ENCODE data around the gene CBX4. TPM values are rescaled to one million over a fixed set of nuclear protein-coding genes. Genes with fewer than 3 reads are reported as not detected.

CBX4 gene
- total and polyA plus RNA-seq, 2 of the 13 experiments (the other 11 are each of a cell fraction or from before 2014, with no cell fraction given) = 25.8 to 50.8 TPM

GRCh38 chr17:79839356-79840268, at the start of gene CBX4 (continued):
- TF ChIP-seq NFAT5 (CRISPR knock-in tag; IDR thresholded peaks at IDR 0.05) = no peak
- peak; percentile 70; the same call in 1 of the 2 replicates for TF ChIP-seq HNF1B (CRISPR knock-in tag; IDR thresholded peaks at IDR 0.05)
- TF ChIP-seq ZBTB21 (CRISPR knock-in tag; IDR thresholded peaks at IDR 0.05) = 0 out of 2 replicates have a peak, but pooled peaks have one; percentile 10
- peak; percentile 74 for TF ChIP-seq SALL2 (CRISPR knock-in tag; IDR thresholded peaks at IDR 0.05)
- no peak for TF ChIP-seq ZNF781 (CRISPR knock-in tag; IDR thresholded peaks at IDR 0.05; ENCODE audit: borderline replicate concordance, not compliant biosample characterization)
- 0 out of 2 replicates have a peak, but pooled peaks have one; percentile 26 for TF ChIP-seq CAMTA2 (CRISPR knock-in tag; IDR thresholded peaks at IDR 0.05; ENCODE audit: borderline replicate concordance)
- peak; percentile 61 for TF ChIP-seq BHLHE40 (IDR thresholded peaks at IDR 0.05; ENCODE audit: low read length)
- peak; percentile 85 for TF ChIP-seq ETV5 (CRISPR knock-in tag; IDR thresholded peaks at IDR 0.05; ENCODE audit: borderline replicate concordance)
- TF ChIP-seq, protein P1, sequence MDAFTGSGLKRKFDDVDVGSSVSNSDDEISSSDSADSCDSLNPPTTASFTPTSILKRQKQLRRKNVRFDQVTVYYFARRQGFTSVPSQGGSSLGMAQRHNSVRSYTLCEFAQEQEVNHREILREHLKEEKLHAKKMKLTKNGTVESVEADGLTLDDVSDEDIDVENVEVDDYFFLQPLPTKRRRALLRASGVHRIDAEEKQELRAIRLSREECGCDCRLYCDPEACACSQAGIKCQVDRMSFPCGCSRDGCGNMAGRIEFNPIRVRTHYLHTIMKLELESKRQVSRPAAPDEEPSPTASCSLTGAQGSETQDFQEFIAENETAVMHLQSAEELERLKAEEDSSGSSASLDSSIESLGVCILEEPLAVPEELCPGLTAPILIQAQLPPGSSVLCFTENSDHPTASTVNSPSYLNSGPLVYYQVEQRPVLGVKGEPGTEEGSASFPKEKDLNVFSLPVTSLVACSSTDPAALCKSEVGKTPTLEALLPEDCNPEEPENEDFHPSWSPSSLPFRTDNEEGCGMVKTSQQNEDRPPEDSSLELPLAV (CRISPR knock-in tag; conservative IDR thresholded peaks at IDR 0.05; ENCODE audit: low read depth) = no peak
- TF ChIP-seq SP4 (CRISPR knock-in tag; IDR thresholded peaks at IDR 0.05) = peak; percentile 63
- peak; percentile 56 for TF ChIP-seq ZFY (CRISPR knock-in tag; IDR thresholded peaks at IDR 0.05)
- no peak for TF ChIP-seq ZNF101 (CRISPR knock-in tag; IDR thresholded peaks at IDR 0.05; ENCODE audit: borderline replicate concordance, low read depth)
- TF ChIP-seq ZSCAN21 (CRISPR knock-in tag; IDR thresholded peaks at IDR 0.05; ENCODE audit: borderline replicate concordance) = peak; percentile 72; the same call in 1 of the 2 replicates
- TF ChIP-seq NONO (IDR thresholded peaks at IDR 0.05) = no peak
- TF ChIP-seq NONO (CRISPR knock-in tag; conservative IDR thresholded peaks at IDR 0.05) = peak; percentile 75
- peak; percentile 42; the same call in 1 of the 2 replicates for TF ChIP-seq GATAD1 (CRISPR knock-in tag; IDR thresholded peaks at IDR 0.05)
- TF ChIP-seq ZSCAN20 (CRISPR knock-in tag; IDR thresholded peaks at IDR 0.05; ENCODE audit: borderline replicate concordance) = 0 out of 2 replicates have a peak, but pooled peaks have one; percentile 2
- TF ChIP-seq ZNF766 (CRISPR knock-in tag; IDR thresholded peaks at IDR 0.05; ENCODE audit: borderline replicate concordance) = no peak
- TF ChIP-seq, protein P2, sequence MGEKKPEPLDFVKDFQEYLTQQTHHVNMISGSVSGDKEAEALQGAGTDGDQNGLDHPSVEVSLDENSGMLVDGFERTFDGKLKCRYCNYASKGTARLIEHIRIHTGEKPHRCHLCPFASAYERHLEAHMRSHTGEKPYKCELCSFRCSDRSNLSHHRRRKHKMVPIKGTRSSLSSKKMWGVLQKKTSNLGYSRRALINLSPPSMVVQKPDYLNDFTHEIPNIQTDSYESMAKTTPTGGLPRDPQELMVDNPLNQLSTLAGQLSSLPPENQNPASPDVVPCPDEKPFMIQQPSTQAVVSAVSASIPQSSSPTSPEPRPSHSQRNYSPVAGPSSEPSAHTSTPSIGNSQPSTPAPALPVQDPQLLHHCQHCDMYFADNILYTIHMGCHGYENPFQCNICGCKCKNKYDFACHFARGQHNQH (CRISPR knock-in tag; IDR thresholded peaks at IDR 0.05) = peak; percentile 78; the same call in 1 of the 2 replicates
